Measurements from ENCODE around the gene SDCBP2.

SDCBP2 gene

DNA sequence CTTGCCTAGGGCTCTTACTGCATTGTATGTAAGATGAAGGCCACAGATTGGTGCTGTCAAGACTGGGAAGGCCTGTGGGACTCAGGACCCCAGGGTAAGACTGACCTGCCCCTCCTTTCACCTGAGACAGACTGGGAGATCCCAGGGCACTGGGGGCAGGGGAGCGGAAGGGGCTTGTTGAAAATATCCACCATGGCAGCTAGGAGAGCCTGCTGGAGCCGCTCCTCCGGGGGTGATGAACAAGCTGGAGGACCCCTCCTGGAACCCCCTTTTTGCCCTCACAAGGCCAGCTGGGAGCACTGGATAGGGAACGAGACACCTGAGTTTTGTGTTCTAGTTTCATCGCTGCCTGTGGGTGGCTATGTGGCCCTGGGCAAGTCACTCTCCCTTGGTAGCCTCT lies 9.2 kb upstream of the SDCBP2 start:
- Histone ChIP-seq H2AFZ (ENCODE audit: low read depth) (no peak overlapping the region), H3K36me3 (ENCODE audit: insufficient read depth) (no peaks in the 10 kb centered on the region), H3K4me1 (ENCODE audit: low read depth, poor library complexity, severe bottlenecking) (peaks cover under 1% of the 10 kb centered on the region)

DNA sequence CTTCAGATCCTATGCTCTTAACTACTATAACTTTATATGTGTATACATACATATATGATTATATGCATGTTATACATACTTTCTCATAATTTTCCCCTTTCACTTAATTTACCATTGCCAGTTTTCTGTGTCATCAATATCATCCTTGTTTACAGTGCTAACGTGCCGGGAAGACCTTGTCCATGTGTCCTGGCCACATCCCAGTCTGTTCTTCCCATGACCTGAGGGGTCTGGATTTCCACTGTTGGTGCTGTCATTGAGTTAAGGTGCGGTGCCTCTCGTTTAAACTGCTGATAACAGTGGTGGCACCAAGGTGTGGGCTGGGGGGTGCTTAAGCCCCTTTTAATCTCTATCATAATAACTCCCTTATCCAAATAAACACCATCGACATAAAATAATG lies 8.5 kb upstream of the SDCBP2 start:
- no peaks in the 10 kb centered on the region for H3K27me3 ChIP-seq (ENCODE audit: insufficient read depth, low read depth)
- H3K9ac ChIP-seq, result no peak overlapping the region
- no peak overlapping the region for H3K4me3 ChIP-seq (IDR thresholded peaks at IDR 0.05; ENCODE audit: insufficient read depth, low read depth, low read length)
- H4K20me1 ChIP-seq (ENCODE audit: insufficient read depth), result no peaks in the 10 kb centered on the region
- H3K4me2 ChIP-seq, result no peak overlapping the region
- no peaks in the 10 kb centered on the region for H3K36me3 ChIP-seq (ENCODE audit: insufficient read depth)
- H3K79me2 ChIP-seq (ENCODE audit: insufficient read depth, low read depth), result no peaks in the 10 kb centered on the region
- H3K4me1 ChIP-seq (ENCODE audit: low read depth, poor library complexity, severe bottlenecking), result peaks cover 7% of the 10 kb centered on the region
- H3K27ac ChIP-seq, result no peak overlapping the region
- no peak for TF ChIP-seq CTCF (conservative IDR thresholded peaks at IDR 0.05; ENCODE audit: low read depth, low read length)
- H2AFZ ChIP-seq (ENCODE audit: low read depth), result no peak overlapping the region

More for the DNA sequence above, 9.2 kb upstream of the SDCBP2 start:
- Histone ChIP-seq H3K9ac (no peak overlapping the region), H3K27me3 (ENCODE audit: insufficient read depth, low read depth) (no peaks in the 10 kb centered on the region), H3K4me3 (IDR thresholded peaks at IDR 0.05; ENCODE audit: insufficient read depth, low read depth, low read length) (no peak overlapping the region), H4K20me1 (ENCODE audit: insufficient read depth) (no peaks in the 10 kb centered on the region), H3K27ac (no peak overlapping the region), H3K4me2 (no peak overlapping the region), H3K79me2 (ENCODE audit: insufficient read depth, low read depth) (no peaks in the 10 kb centered on the region)
- no peak for TF ChIP-seq CTCF (conservative IDR thresholded peaks at IDR 0.05; ENCODE audit: low read depth, low read length)

GRCh38 chr20:1336699-1337367 lies 7.9 kb upstream of the SDCBP2 start:
- no peak overlapping the region for H3K4me2 ChIP-seq
- no peak overlapping the region for H3K4me3 ChIP-seq (IDR thresholded peaks at IDR 0.05; ENCODE audit: insufficient read depth, low read depth, low read length)
- H3K27me3 ChIP-seq (ENCODE audit: insufficient read depth, low read depth), result no peaks in the 10 kb centered on the region
- no peaks in the 10 kb centered on the region for H4K20me1 ChIP-seq (ENCODE audit: insufficient read depth)
- H2AFZ ChIP-seq (ENCODE audit: low read depth), result no peak overlapping the region
- TF ChIP-seq CTCF (conservative IDR thresholded peaks at IDR 0.05; ENCODE audit: low read depth, low read length), result no peak
- no peak overlapping the region for H3K9ac ChIP-seq
- peaks cover 10% of the 10 kb centered on the region for H3K4me1 ChIP-seq (ENCODE audit: low read depth, poor library complexity, severe bottlenecking)
- H3K36me3 ChIP-seq (ENCODE audit: insufficient read depth), result no peaks in the 10 kb centered on the region
- no peak overlapping the region for H3K27ac ChIP-seq
- no peaks in the 10 kb centered on the region; the same call in 1 of the 2 replicates for H3K79me2 ChIP-seq (ENCODE audit: insufficient read depth, low read depth)

- no peaks in the 10 kb centered on the region; the same call in 1 of the 2 replicates for H3K79me2 ChIP-seq (ENCODE audit: insufficient read depth, low read depth)
- no peak overlapping the region for H3K4me3 ChIP-seq (IDR thresholded peaks at IDR 0.05; ENCODE audit: insufficient read depth, low read depth, low read length)
Measured at GRCh38 chr20:1335961-1336698, 7.2 kb upstream of the SDCBP2 start.

More at GRCh38 chr20:1335961-1336698, 7.2 kb upstream of the SDCBP2 start:
- Histone ChIP-seq H3K36me3 (ENCODE audit: insufficient read depth) (no peaks in the 10 kb centered on the region), H3K27me3 (ENCODE audit: insufficient read depth, low read depth) (no peaks in the 10 kb centered on the region), H3K4me2 (no peak overlapping the region), H3K27ac (no peak overlapping the region), H4K20me1 (ENCODE audit: insufficient read depth) (no peaks in the 10 kb centered on the region), H3K4me1 (ENCODE audit: low read depth, poor library complexity, severe bottlenecking) (peaks cover 10% of the 10 kb centered on the region), H3K9ac (no peak overlapping the region), H2AFZ (ENCODE audit: low read depth) (no peak overlapping the region)
- no peak for TF ChIP-seq CTCF (conservative IDR thresholded peaks at IDR 0.05; ENCODE audit: low read depth, low read length)
